GM12874 (cell line): Measurements from ENCODE around the gene PAM.

Experiments
- CTCF ChIP-seq: IDR thresholded peaks from 2 replicates; pipeline ENCODE4 v1.5.1; 2011; ENCODE audit warnings: low read depth, mild to moderate bottlenecking, control low read depth, low read length, moderate library complexity; ENCODE audit not compliant: insufficient read depth

The PAM gene

DNA sequence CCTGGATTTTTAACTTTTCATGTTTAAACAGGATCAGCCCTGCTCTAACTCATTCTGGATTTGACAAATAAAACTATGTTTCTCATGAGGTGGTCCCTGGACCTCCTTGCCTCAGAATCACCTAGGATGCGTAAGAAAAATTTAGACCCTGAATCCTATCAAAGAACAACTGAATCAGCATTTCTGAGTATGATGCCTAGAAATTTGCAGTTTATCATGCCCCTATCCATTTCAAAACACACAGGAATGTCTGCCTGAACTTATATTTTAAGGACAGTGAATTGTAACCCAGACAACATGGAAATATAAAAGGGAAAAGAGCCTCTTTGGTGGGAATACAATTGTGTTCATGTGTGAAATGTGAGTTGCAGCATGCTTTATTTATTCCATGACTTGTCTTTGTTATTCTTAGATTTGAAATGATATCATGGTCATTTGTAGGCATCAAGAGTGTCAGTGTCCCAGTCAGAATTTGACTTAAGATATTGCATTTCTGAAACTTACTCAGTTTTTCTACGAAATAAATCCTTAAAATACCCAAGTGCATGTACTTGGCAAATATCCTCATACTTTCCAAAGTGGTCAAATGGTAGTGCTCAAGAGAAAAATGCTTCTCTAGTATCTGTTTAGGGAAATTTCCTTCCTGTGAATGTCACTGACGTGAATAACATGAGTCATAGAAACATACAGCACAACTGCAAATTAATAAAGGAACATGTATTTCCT, 220.5 kb downstream of the PAM start:
- TF ChIP-seq CTCF = no peak

DNA sequence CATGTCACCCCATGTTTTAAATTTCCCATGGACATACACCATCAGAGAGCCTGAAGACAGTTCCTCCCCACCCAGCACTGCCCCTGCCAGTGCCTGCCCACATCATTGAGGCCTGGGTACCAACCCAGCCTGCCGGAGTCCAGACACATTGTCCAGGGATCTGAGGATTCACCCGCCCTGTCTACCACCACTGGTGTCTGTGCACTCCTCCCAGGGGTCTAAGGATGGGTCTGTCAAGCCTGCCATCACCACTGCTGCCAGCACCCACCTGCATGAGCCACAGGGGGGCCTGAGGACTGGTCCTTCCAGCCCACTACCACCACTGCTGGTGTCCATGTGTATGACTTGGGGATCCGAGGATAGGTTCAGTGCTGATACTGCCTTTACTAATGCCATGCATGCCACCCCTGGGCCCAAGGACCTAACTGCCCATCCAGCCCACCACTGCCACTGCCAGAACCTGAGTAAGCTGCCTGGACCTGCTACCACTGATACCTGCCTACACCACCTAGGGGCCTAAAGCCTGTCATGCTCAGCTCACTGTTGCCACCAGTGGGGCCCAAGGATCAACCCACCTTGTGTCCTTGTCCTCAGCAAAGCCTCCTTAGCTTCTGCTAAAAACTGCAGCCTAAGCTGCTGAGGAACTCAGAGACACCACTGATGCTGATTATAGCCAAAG, 227.0 kb downstream of the PAM start:
- TF ChIP-seq CTCF = no peak

DNA sequence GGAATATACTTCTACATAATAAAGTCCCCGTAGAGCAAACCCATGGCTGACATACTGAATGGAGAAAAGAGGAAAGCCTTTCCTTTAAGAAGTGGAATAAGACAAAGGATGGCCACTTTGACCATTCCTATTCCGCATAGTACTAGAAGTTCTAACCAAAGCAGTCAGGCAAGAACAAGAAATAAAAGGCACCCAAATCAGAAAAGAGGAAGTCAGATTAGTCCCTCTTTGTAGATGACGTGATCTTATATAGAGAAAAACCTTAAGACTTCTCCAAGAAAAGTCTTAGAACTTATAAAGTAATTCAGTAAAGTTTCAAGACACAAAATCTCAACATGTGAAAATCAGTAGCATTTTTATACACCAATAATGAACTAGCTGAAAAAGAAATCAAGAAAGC, 231.0 kb downstream of the PAM start:
- no peak for TF ChIP-seq CTCF

- TF ChIP-seq CTCF = no peak
These were observed 233.4 kb downstream of the PAM start for GRCh38 chr5:102988459-102988858.

DNA sequence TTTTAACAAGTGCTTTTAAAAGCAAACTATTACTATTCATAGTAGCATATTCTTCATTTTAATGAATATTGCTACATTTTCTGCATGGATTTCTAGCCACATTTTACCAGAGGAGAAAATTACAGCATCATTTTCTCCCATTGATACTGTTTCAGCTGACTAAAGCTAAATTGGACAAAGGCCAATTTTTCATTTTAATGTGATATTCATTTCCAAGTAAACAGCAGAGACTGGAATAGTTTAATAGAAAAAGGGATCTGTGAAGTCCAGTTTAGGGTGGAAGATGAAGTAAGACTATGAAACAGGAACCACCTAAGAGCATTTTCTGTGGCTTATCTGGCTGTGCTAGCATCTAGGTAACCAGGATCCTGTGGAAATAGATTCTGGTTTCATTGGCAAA, 236.7 kb downstream of the PAM start:
- TF ChIP-seq CTCF = no peak

- TF ChIP-seq CTCF = no peak
These were observed 241.0 kb downstream of the PAM start for GRCh38 chr5:102996011-102996575.

- no peak for TF ChIP-seq CTCF
These were observed 243.1 kb downstream of the PAM start for GRCh38 chr5:102998224-102998623.
